Measurements from ENCODE around the gene MEIS3.
A peak's percentile ranks its signal among the peaks of the same experiment; 100 is the strongest.

Gene MEIS3

GRCh38 chr19:47435196-47435595, 15.9 kb upstream of the MEIS3 start:
- DNase-seq, result no peak

- DNase-seq, result no peak
Measured at GRCh38 chr19:47434088-47434487, 14.8 kb upstream of the MEIS3 start.

- DNase-seq, result no peak
Measured at GRCh38 chr19:47433121-47433520, 13.8 kb upstream of the MEIS3 start.

- no peak for DNase-seq
Measured at GRCh38 chr19:47432499-47432898, 13.2 kb upstream of the MEIS3 start.

- DNase-seq, result no peak
Measured at GRCh38 chr19:47432091-47432490, 12.8 kb upstream of the MEIS3 start.

- DNase-seq, result no peak
Measured at GRCh38 chr19:47430041-47430802, 10.9 kb upstream of the MEIS3 start.

GRCh38 chr19:47429140-47429793, 9.9 kb upstream of the MEIS3 start:
- no peak for DNase-seq

- peak; percentile 72 for DNase-seq
Measured at GRCh38 chr19:47428177-47428894, 9.0 kb upstream of the MEIS3 start.

GRCh38 chr19:47427241-47428176, 8.2 kb upstream of the MEIS3 start:
- DNase-seq, result peak; percentile 53

- DNase-seq, result no peak
Measured at GRCh38 chr19:47423203-47423882, 4.0 kb upstream of the MEIS3 start.

- DNase-seq, result no peak
Measured at GRCh38 chr19:47422417-47423163, 3.3 kb upstream of the MEIS3 start.

GRCh38 chr19:47421844-47422395, 2.6 kb upstream of the MEIS3 start:
- DNase-seq, result no peak

GRCh38 chr19:47421244-47421786, 2.0 kb upstream of the MEIS3 start:
- DNase-seq, result no peak

GRCh38 chr19:47419789-47420188, 462 bp upstream of the MEIS3 start:
- no peak for DNase-seq

- no peak for DNase-seq
Measured at GRCh38 chr19:47418692-47419029, 666 bp downstream of the MEIS3 start.

GRCh38 chr19:47417746-47418691, 1.3 kb downstream of the MEIS3 start:
- DNase-seq, result no peak

- DNase-seq, result no peak
Measured at GRCh38 chr19:47417107-47417745, 2.1 kb downstream of the MEIS3 start.

- no peak for DNase-seq
Measured at GRCh38 chr19:47416643-47416985, 2.7 kb downstream of the MEIS3 start.

- no peak for DNase-seq
Measured at GRCh38 chr19:47415953-47416642, 3.2 kb downstream of the MEIS3 start.

All from effector CD4-positive, alpha-beta T cell (primary cell).